Stimulated activated CD4-positive, alpha-beta T cell treated with anti-CD3 and anti-CD28 coated beads, Interleukin-1b, Interleukin-23, amount 100 ng/mL, for 4 hours (primary cell): ENCODE measurements around the gene KCNQ4.

Experiments used
- DNase-seq, 2 donors: peaks; one replicate each; pipeline ENCODE4 v3.0.0-alpha.2; 2020; ENCODE audit warnings: low read depth in 2 of 2

Gene KCNQ4

GRCh38 chr1:40755067-40755466 is 28.5 kb upstream of the KCNQ4 start:
- no peak for DNase-seq

- DNase-seq = no peak
These were observed 27.1 kb upstream of the KCNQ4 start for GRCh38 chr1:40756523-40756922.

- no peak for DNase-seq
These were observed 26.5 kb upstream of the KCNQ4 start for GRCh38 chr1:40757084-40757483.

- DNase-seq = no peak
These were observed 25.6 kb upstream of the KCNQ4 start for GRCh38 chr1:40758004-40758403.

GRCh38 chr1:40758578-40759343 is 24.8 kb upstream of the KCNQ4 start:
- DNase-seq = no peak

- no peak for DNase-seq
These were observed 22.6 kb upstream of the KCNQ4 start for GRCh38 chr1:40760984-40761383.

GRCh38 chr1:40762144-40762923 is 21.3 kb upstream of the KCNQ4 start:
- DNase-seq = no peak

GRCh38 chr1:40763742-40764532 is 19.6 kb upstream of the KCNQ4 start:
- no peak for DNase-seq

GRCh38 chr1:40764981-40765380 is 18.6 kb upstream of the KCNQ4 start:
- no peak for DNase-seq

GRCh38 chr1:40766017-40766416 is 17.6 kb upstream of the KCNQ4 start:
- no peak for DNase-seq

- DNase-seq = no peak
These were observed 17.0 kb upstream of the KCNQ4 start for GRCh38 chr1:40766560-40766959.

- DNase-seq = no peak
These were observed 15.2 kb upstream of the KCNQ4 start for GRCh38 chr1:40768146-40768990.

- DNase-seq = no peak
These were observed 13.8 kb upstream of the KCNQ4 start for GRCh38 chr1:40769815-40770214.

GRCh38 chr1:40770296-40771070 is 13.1 kb upstream of the KCNQ4 start:
- DNase-seq = no peak

GRCh38 chr1:40772146-40772955 is 11.2 kb upstream of the KCNQ4 start:
- DNase-seq = no peak

GRCh38 chr1:40773748-40774265 is 9.8 kb upstream of the KCNQ4 start:
- no peak for DNase-seq

GRCh38 chr1:40774266-40774998 is 9.2 kb upstream of the KCNQ4 start:
- DNase-seq = peak; percentile 59 to 67

GRCh38 chr1:40776236-40777072 is 7.1 kb upstream of the KCNQ4 start:
- DNase-seq = no peak
